HCT116 (cell line): Measurements from ENCODE around the gene DENND4C.

Source experiments
- EGR1 ChIP-seq: IDR thresholded peaks from 2 replicates; pipeline ENCODE4 v1.6.1; 2012; ENCODE audit warnings: low read depth
- JUND ChIP-seq: IDR thresholded peaks from 2 replicates; pipeline ENCODE4 v1.6.1; 2012
- MAX ChIP-seq: IDR thresholded peaks from 2 replicates; pipeline ENCODE4 v1.6.1; 2012
- POLR2A ChIP-seq: IDR thresholded peaks from 2 replicates; pipeline ENCODE4 v1.7.0; 2011; ENCODE audit warnings: borderline replicate concordance; ENCODE audit not compliant: insufficient read depth, insufficient read length; ENCODE audit errors: extremely low read depth
- POLR2AphosphoS5 ChIP-seq: IDR thresholded peaks from 2 replicates; pipeline ENCODE4 v1.6.1; 2011; ENCODE audit warnings: mild to moderate bottlenecking, low read depth, low read length, moderate library complexity
- SP1 ChIP-seq: IDR thresholded peaks from 2 replicates; pipeline ENCODE4 v1.6.1; 2012; ENCODE audit warnings: low read depth
- TF ChIP-seq, protein P1 (sequence below), 3 experiments: fragments of 200-600 bp in 1 of 3; sonication (generic) in 1 of 3; IDR thresholded peaks in 2 of 3; conservative IDR thresholded peaks in 1 of 3; 2 replicates each; pipeline ENCODE4 v1.5.1; 2012 to 2017; ENCODE audit warnings: low read depth in 2 of 3, low read length in 2 of 3, antibody characterized with exemption in 1 of 3, borderline replicate concordance in 1 of 3, control low read depth in 1 of 3, mild to moderate bottlenecking in 1 of 3, mixed read lengths in 1 of 3, mixed run types in 1 of 3, moderate library complexity in 1 of 3; ENCODE audit not compliant: insufficient read depth in 1 of 3
- TF ChIP-seq, protein P2 (sequence below): IDR thresholded peaks from 2 replicates; pipeline ENCODE4 v1.6.1; 2012; ENCODE audit warnings: low read depth

DNA sequence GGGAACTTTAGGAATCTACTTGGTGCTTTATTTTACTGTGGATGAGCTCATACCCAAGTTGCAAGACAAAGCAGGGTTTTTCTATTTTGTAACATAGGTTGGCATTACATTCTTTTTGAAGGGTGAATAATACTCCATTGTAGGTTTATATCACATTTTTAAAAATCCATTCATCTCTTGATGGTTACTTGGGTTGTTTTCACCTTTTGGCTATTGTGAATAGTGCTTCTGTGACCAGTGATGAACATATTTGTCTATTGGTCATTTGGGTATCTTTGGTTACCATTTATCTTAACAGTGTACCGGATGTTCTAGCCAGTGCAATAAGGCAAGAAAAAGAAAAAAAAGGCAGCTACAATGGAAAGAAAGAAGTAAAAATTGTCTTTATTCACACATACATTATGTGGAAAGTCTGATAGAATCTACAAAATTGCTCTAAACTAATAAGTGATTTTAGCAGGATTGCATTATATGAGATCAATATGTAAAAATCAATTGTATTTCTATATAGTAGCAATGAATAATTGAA, 40.0 kb downstream of the DENND4C start:
- TF ChIP-seq, protein P1, sequence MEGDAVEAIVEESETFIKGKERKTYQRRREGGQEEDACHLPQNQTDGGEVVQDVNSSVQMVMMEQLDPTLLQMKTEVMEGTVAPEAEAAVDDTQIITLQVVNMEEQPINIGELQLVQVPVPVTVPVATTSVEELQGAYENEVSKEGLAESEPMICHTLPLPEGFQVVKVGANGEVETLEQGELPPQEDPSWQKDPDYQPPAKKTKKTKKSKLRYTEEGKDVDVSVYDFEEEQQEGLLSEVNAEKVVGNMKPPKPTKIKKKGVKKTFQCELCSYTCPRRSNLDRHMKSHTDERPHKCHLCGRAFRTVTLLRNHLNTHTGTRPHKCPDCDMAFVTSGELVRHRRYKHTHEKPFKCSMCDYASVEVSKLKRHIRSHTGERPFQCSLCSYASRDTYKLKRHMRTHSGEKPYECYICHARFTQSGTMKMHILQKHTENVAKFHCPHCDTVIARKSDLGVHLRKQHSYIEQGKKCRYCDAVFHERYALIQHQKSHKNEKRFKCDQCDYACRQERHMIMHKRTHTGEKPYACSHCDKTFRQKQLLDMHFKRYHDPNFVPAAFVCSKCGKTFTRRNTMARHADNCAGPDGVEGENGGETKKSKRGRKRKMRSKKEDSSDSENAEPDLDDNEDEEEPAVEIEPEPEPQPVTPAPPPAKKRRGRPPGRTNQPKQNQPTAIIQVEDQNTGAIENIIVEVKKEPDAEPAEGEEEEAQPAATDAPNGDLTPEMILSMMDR (IDR thresholded peaks at IDR 0.05 in 2 of 3, conservative IDR thresholded peaks at IDR 0.05 in 1 of 3; ENCODE audit: borderline replicate concordance in 1 of 3, insufficient read depth in 1 of 3, low read depth in 2 of 3, low read length in 2 of 3), result no peak
- no peak for TF ChIP-seq SP1
- no peak for TF ChIP-seq POLR2A
- TF ChIP-seq, protein P2, sequence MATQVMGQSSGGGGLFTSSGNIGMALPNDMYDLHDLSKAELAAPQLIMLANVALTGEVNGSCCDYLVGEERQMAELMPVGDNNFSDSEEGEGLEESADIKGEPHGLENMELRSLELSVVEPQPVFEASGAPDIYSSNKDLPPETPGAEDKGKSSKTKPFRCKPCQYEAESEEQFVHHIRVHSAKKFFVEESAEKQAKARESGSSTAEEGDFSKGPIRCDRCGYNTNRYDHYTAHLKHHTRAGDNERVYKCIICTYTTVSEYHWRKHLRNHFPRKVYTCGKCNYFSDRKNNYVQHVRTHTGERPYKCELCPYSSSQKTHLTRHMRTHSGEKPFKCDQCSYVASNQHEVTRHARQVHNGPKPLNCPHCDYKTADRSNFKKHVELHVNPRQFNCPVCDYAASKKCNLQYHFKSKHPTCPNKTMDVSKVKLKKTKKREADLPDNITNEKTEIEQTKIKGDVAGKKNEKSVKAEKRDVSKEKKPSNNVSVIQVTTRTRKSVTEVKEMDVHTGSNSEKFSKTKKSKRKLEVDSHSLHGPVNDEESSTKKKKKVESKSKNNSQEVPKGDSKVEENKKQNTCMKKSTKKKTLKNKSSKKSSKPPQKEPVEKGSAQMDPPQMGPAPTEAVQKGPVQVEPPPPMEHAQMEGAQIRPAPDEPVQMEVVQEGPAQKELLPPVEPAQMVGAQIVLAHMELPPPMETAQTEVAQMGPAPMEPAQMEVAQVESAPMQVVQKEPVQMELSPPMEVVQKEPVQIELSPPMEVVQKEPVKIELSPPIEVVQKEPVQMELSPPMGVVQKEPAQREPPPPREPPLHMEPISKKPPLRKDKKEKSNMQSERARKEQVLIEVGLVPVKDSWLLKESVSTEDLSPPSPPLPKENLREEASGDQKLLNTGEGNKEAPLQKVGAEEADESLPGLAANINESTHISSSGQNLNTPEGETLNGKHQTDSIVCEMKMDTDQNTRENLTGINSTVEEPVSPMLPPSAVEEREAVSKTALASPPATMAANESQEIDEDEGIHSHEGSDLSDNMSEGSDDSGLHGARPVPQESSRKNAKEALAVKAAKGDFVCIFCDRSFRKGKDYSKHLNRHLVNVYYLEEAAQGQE, result no peak
- no peak for TF ChIP-seq JUND
- no peak for TF ChIP-seq EGR1
- TF ChIP-seq MAX, result no peak
- TF ChIP-seq POLR2AphosphoS5, result no peak
